Neutrophil (primary cell): ENCODE measurements around the gene ATAD1.
"Not testable (repeated sequence)": the region's sequence is repeated elsewhere in the genome, so short reads cannot be mapped to it uniquely, and the experiment has no call there.

Experiments used
- H3K27ac ChIP-seq: fragments of 200-600 bp; sonication (generic); 2 replicates; pipeline ENCODE4 v1.5.1; 2016; ENCODE audit warnings: mild to moderate bottlenecking, moderate library complexity
- H3K27me3 ChIP-seq: fragments of 200-600 bp; sonication (generic); 2 replicates; pipeline ENCODE4 v1.6.0; 2016; ENCODE audit warnings: mild to moderate bottlenecking
- H3K36me3 ChIP-seq: fragments of 200-600 bp; sonication (generic); 2 replicates; pipeline ENCODE4 v1.5.1; 2017
- H3K4me1 ChIP-seq, 2 experiments: fragments of 200-600 bp in 1 of 2; sonication (generic) in 1 of 2; 1 replicate in 1 of 2; 2 replicates in 1 of 2; pipeline versions ENCODE4 v1.5.1 to v1.6.1; 2013 to 2016; ENCODE audit warnings: low read depth in 1 of 2, low read length in 1 of 2, mild to moderate bottlenecking in 1 of 2, moderate library complexity in 1 of 2; ENCODE audit not compliant: control insufficient read depth in 1 of 2, insufficient read depth in 1 of 2
- H3K4me3 ChIP-seq, 2 experiments: fragments of 200-600 bp in 1 of 2; sonication (generic) in 1 of 2; 1 replicate in 1 of 2; 2 replicates in 1 of 2; pipeline ENCODE4 v1.5.1; 2013 to 2016; ENCODE audit warnings: low read depth in 1 of 2, low read length in 1 of 2, mild to moderate bottlenecking in 1 of 2, moderate library complexity in 1 of 2
- H3K9me3 ChIP-seq: fragments of 200-600 bp; sonication (generic); 2 replicates; pipeline ENCODE4 v1.5.1; 2016
- CTCF ChIP-seq: fragments of 200-600 bp; sonication (generic); IDR thresholded peaks from 2 replicates; pipeline ENCODE4 v1.5.1; 2016; ENCODE audit warnings: antibody characterized with exemption

ATAD1 gene

GRCh38 chr10:87739703-87740102, 78.3 kb downstream of the ATAD1 start:
- H3K36me3 ChIP-seq, result peaks cover 6% of the 10 kb centered on the region
- no peak overlapping the region for H3K4me3 ChIP-seq
- no peak for TF ChIP-seq CTCF
- no peaks in the 10 kb centered on the region for H3K9me3 ChIP-seq
- no peaks in the 10 kb centered on the region for H3K27me3 ChIP-seq
- H3K27ac ChIP-seq, result no peak overlapping the region
- peaks cover 16 to 17% of the 10 kb centered on the region in 2 experiments for H3K4me1 ChIP-seq

DNA sequence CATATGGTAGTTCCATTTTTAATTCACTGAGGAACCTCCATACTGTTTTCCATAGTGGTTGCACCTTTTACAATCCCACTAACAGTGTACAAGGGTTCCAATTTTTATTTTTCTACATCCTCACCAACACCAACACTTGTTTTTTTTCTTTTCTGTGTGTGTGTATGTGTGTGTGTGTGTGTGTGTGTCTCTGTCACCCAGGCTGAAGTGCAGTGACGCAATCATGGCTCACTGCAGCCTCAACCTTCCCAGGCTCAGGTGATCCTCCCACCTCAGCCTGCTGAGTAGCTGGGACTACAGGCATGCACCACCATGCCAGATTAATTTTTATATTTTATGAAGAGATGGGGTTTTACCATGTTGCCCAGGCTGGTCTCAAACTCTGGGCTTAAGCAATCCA, 79.8 kb downstream of the ATAD1 start:
- not testable (repeated sequence) for H3K27me3 ChIP-seq, H3K27ac ChIP-seq, H3K9me3 ChIP-seq, H3K4me3 ChIP-seq, H3K36me3 ChIP-seq
- peaks cover 24% of the 10 kb centered on the region in 2 experiments for H3K4me1 ChIP-seq

GRCh38 chr10:87734987-87735827, 82.8 kb downstream of the ATAD1 start:
- H3K4me3 ChIP-seq, result no peak overlapping the region

DNA sequence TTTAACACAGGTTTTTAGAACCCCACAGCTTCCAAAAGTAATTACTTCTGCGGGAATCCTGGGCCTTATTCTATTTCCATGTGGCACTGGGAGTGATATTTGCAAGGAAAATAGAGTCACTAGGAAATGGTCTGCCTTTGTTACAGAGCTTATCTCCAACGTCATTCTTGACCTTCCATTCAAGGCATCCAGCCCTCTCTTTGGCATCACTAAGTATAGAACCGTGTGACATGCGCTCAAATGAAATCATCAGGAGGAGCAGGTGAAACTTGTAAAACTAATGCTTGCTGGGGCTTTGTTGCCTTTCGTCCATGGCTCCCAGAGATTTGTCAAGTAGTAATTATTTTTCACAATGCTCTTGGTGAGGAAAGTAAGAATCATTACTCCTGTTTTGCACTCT, 84.9 kb downstream of the ATAD1 start:
- no peak overlapping the region for H3K27ac ChIP-seq
- H3K4me1 ChIP-seq, result peaks cover 14% of the 10 kb centered on the region in 2 experiments
- no peaks in the 10 kb centered on the region for H3K27me3 ChIP-seq

More at GRCh38 chr10:87734987-87735827, 82.8 kb downstream of the ATAD1 start:
- peaks cover 18 to 20% of the 10 kb centered on the region in 2 experiments for H3K4me1 ChIP-seq
- no peaks in the 10 kb centered on the region for H3K9me3 ChIP-seq
- no peak overlapping the region for H3K27ac ChIP-seq
- no peak for TF ChIP-seq CTCF
- no peaks in the 10 kb centered on the region for H3K36me3 ChIP-seq
- no peaks in the 10 kb centered on the region for H3K27me3 ChIP-seq

DNA sequence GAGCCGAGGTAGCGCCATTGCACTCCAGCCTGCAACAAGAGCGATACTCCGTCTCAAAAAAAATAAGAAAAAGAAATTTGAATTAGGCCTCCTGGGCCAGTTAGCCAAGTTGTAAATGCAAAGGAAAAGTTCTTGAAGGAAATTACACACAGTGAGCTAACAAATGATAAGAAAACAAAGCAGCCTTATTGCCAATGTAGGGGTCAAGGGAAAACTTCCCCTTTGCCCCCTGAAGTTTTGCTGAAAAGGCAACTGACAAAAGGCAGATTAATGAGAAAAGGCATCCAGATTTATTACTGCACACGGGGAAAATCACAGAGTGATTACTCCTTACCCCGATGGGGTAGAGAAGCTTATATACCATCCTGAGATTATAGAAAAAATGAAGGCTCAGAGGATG, 88.1 kb downstream of the ATAD1 start:
- no peak overlapping the region for H3K27ac ChIP-seq
- peaks cover 10% of the 10 kb centered on the region in 2 experiments for H3K4me1 ChIP-seq
- no peak overlapping the region for H3K4me3 ChIP-seq
- TF ChIP-seq CTCF, result no peak
- no peaks in the 10 kb centered on the region for H3K9me3 ChIP-seq
- H3K36me3 ChIP-seq, result no peaks in the 10 kb centered on the region
- H3K27me3 ChIP-seq, result no peaks in the 10 kb centered on the region

More for the DNA sequence above, 84.9 kb downstream of the ATAD1 start:
- Histone ChIP-seq H3K4me3 (no peak overlapping the region), H3K9me3 (no peaks in the 10 kb centered on the region), H3K36me3 (no peaks in the 10 kb centered on the region)
- no peak for TF ChIP-seq CTCF

GRCh38 chr10:87724789-87725188, 93.2 kb downstream of the ATAD1 start:
- H3K27ac ChIP-seq, result no peak overlapping the region
- no peaks in the 10 kb centered on the region for H3K27me3 ChIP-seq
- H3K4me1 ChIP-seq, result peaks cover 6 to 9% of the 10 kb centered on the region in 2 experiments
- no peak for TF ChIP-seq CTCF
- no peaks in the 10 kb centered on the region for H3K9me3 ChIP-seq
- no peak overlapping the region for H3K4me3 ChIP-seq
- no peaks in the 10 kb centered on the region for H3K36me3 ChIP-seq
